Esophagus (tissue), 2 donors: ENCODE data around the gene SF3A2. TPM values are rescaled to one million over a fixed set of nuclear protein-coding genes. Genes with fewer than 3 reads are reported as not detected.
"Not testable (repeated sequence)": the region's sequence is repeated elsewhere in the genome, so short reads cannot be mapped to it uniquely, and the experiment has no call there.

Experiments
- H3K27ac ChIP-seq, 2 donors: one replicate each; pipeline ENCODE4 v1.5.1; 2013; ENCODE audit warnings: low read depth in 2 of 2, mild to moderate bottlenecking in 2 of 2, inconsistent platforms in 1 of 2, low read length in 1 of 2, moderate library complexity in 1 of 2
- H3K27me3 ChIP-seq, 2 donors: one replicate each; pipeline ENCODE4 v1.6.1; 2013; ENCODE audit warnings: low read length in 2 of 2, control low read depth in 1 of 2, mild to moderate bottlenecking in 1 of 2; ENCODE audit not compliant: insufficient read depth in 2 of 2, control insufficient read depth in 1 of 2
- H3K36me3 ChIP-seq, 2 donors: one replicate each; pipeline ENCODE4 v1.6.1; 2013; ENCODE audit warnings: low read length in 1 of 2; ENCODE audit not compliant: control insufficient read depth in 2 of 2, insufficient read depth in 2 of 2
- H3K4me1 ChIP-seq, 2 donors: one replicate each; pipeline ENCODE4 v1.6.1; 2013; ENCODE audit warnings: low read length in 1 of 2; ENCODE audit not compliant: control insufficient read depth in 2 of 2, insufficient read depth in 2 of 2
- H3K4me3 ChIP-seq, 2 donors: one replicate each; pipeline ENCODE4 v1.5.1; 2013; ENCODE audit warnings: low read length in 2 of 2, mild to moderate bottlenecking in 2 of 2, low read depth in 1 of 2, moderate library complexity in 1 of 2
- H3K9me3 ChIP-seq, 2 donors: one replicate each; pipeline ENCODE4 v1.6.1; 2013; ENCODE audit warnings: mild to moderate bottlenecking in 2 of 2, low read depth in 1 of 2, low read length in 1 of 2, moderate library complexity in 1 of 2; ENCODE audit not compliant: control insufficient read depth in 2 of 2, insufficient read depth in 1 of 2
- WGBS, 2 donors: extraction: QIAGEN DNeasy Blood & Tissue Kit; methylation state at CpG; one replicate each; pipeline ENCODE4 v1.1.7; 2013; 5-methylcytosine and 5-hydroxymethylcytosine counted together
- polyA plus RNA-seq, 2 donors: library from polyadenylated mRNA; stranded (reverse); fragments of 200-250 nt; gene quantifications; one replicate each; pipeline ENCODE4 v1.2.3, GENCODE V29; 2013
- donor health status: healthy with polysubstance abuse.
- donor health status: Bipolar disorder and iron deficiency.

The SF3A2 gene
- polyA plus RNA-seq, 2 donors, result 38.2 to 55.3 TPM

GRCh38 chr19:2194513-2195078 is 42.0 kb upstream of the SF3A2 start:
- H3K4me1 ChIP-seq, result no peaks in the 10 kb centered on the region
- H3K4me3 ChIP-seq, result no peak overlapping the region
- no peak overlapping the region for H3K27ac ChIP-seq
- 87 to 91% methylated on average over 25 of the region's 25 CpGs for WGBS, 2 donors
- no peaks in the 10 kb centered on the region for H3K9me3 ChIP-seq
- H3K27me3 ChIP-seq, result no peaks in the 10 kb centered on the region
- H3K36me3 ChIP-seq, result peaks cover 9 to 51% of the 10 kb centered on the region in 2 donors

- Histone ChIP-seq H3K27ac (no peak overlapping the region), H3K4me1 (no peaks in the 10 kb centered on the region), H3K27me3 (no peaks in the 10 kb centered on the region), H3K4me3 (no peak overlapping the region), H3K36me3 (peaks cover 9 to 56% of the 10 kb centered on the region in 2 donors), H3K9me3 (no peaks in the 10 kb centered on the region)
- WGBS, 2 donors, result 93 to 97% methylated on average over 13 of the region's 13 CpGs
These were observed 41.3 kb upstream of the SF3A2 start for GRCh38 chr19:2195361-2195760.

- WGBS, 2 donors, result 95 to 97% methylated on average over 19 of the region's 19 CpGs
- H3K9me3 ChIP-seq, result no peaks in the 10 kb centered on the region
These were observed 40.7 kb upstream of the SF3A2 start for GRCh38 chr19:2195914-2196313.

GRCh38 chr19:2197270-2197669 is 39.4 kb upstream of the SF3A2 start:
- H3K27me3 ChIP-seq, result no peaks in the 10 kb centered on the region
- H3K4me1 ChIP-seq, result peaks cover 6 to 12% of the 10 kb centered on the region in 2 donors
- H3K4me3 ChIP-seq, result no peak overlapping the region
- peaks cover 9 to 51% of the 10 kb centered on the region in 2 donors for H3K36me3 ChIP-seq
- H3K9me3 ChIP-seq, result no peaks in the 10 kb centered on the region
- no peak overlapping the region for H3K27ac ChIP-seq
- 90 to 91% methylated on average over 15 of the region's 15 CpGs for WGBS, 2 donors

More at GRCh38 chr19:2195914-2196313, 40.7 kb upstream of the SF3A2 start:
- Histone ChIP-seq H3K4me1 (no peaks in the 10 kb centered on the region), H3K27me3 (no peaks in the 10 kb centered on the region), H3K27ac (no peak overlapping the region), H3K4me3 (no peak overlapping the region), H3K36me3 (peaks cover 9 to 58% of the 10 kb centered on the region in 2 donors)

GRCh38 chr19:2198317-2198716 is 38.3 kb upstream of the SF3A2 start:
- Histone ChIP-seq H3K27ac (no peak overlapping the region), H3K4me1 (peaks cover 10 to 17% of the 10 kb centered on the region in 2 donors), H3K9me3 (no peaks in the 10 kb centered on the region), H3K36me3 (peaks cover 9 to 53% of the 10 kb centered on the region in 2 donors), H3K4me3 (no peak overlapping the region), H3K27me3 (no peaks in the 10 kb centered on the region)
- 83 to 86% methylated on average over 18 to 22 of the region's 22 CpGs for WGBS, 2 donors

- Histone ChIP-seq H3K4me1 (peaks cover 18 to 26% of the 10 kb centered on the region in 2 donors), H3K27me3 (no peaks in the 10 kb centered on the region), H3K36me3 (peaks cover 9 to 55% of the 10 kb centered on the region in 2 donors), H3K27ac (no peak overlapping the region), H3K4me3 (no peak overlapping the region), H3K9me3 (no peaks in the 10 kb centered on the region)
- 83 to 86% methylated on average over 17 to 18 of the region's 18 CpGs for WGBS, 2 donors
These were observed 37.4 kb upstream of the SF3A2 start for GRCh38 chr19:2199215-2199614.

- 89 to 93% methylated on average over 37 of the region's 37 CpGs for WGBS, 2 donors
- Histone ChIP-seq H3K4me3 (no peak overlapping the region), H3K27ac (no peak overlapping the region), H3K9me3 (no peaks in the 10 kb centered on the region), H3K27me3 (no peaks in the 10 kb centered on the region), H3K4me1 (peaks cover 19 to 29% of the 10 kb centered on the region in 2 donors), H3K36me3 (peaks cover 8 to 51% of the 10 kb centered on the region in 2 donors)
These were observed 36.6 kb upstream of the SF3A2 start for GRCh38 chr19:2199861-2200623.

GRCh38 chr19:2200624-2201294 is 35.9 kb upstream of the SF3A2 start:
- Histone ChIP-seq H3K27ac (peak overlapping the region in 1 of 2 donors; percentile 88), H3K4me1 (peaks cover 19 to 29% of the 10 kb centered on the region in 2 donors), H3K36me3 (peaks cover 4 to 43% of the 10 kb centered on the region in 2 donors)
- H3K9me3 ChIP-seq, H3K27me3 ChIP-seq, H3K4me3 ChIP-seq: not testable (repeated sequence)
- WGBS, 2 donors, result 96% methylated on average over 50 of the region's 50 CpGs

GRCh38 chr19:2201473-2202148 is 35.0 kb upstream of the SF3A2 start:
- H3K4me3 ChIP-seq, result no peak overlapping the region
- H3K4me1 ChIP-seq, result peaks cover 19 to 31% of the 10 kb centered on the region in 2 donors

More at GRCh38 chr19:2201473-2202148, 35.0 kb upstream of the SF3A2 start:
- no peaks in the 10 kb centered on the region for H3K27me3 ChIP-seq
- peak overlapping the region; percentile 79 to 88 for H3K27ac ChIP-seq
- peaks cover 0 to 38% of the 10 kb centered on the region in 2 donors for H3K36me3 ChIP-seq
- WGBS, 2 donors, result 78 to 86% methylated on average over 21 of the region's 21 CpGs
- H3K9me3 ChIP-seq, result no peaks in the 10 kb centered on the region
